Adrenal gland (tissue), 12 donors: Measurements from ENCODE around the gene XCR1. TPM values are rescaled to one million over a fixed set of nuclear protein-coding genes. Genes with fewer than 3 reads are reported as not detected.

Experiments
- DNase-seq, 7 donors: peaks; one replicate each; pipeline ENCODE4 v3.0.0-alpha.2; 2019 to 2020
- H3K27ac ChIP-seq, 5 donors: fragments of 200-600 bp; sonication (generic) in 4 of 5; 1 replicate in 3 of 5; 2 replicates in 2 of 5; pipeline versions ENCODE4 v1.5.1 to v1.8.0; 2016 to 2020; ENCODE audit warnings: mild to moderate bottlenecking in 1 of 5
- H3K27me3 ChIP-seq: fragments of 200-600 bp; 2 replicates; pipeline ENCODE4 v1.8.0; 2021
- H3K36me3 ChIP-seq, 2 donors: fragments of 200-600 bp; replicated peaks in 1 of 2; 1 replicate in 1 of 2; 2 replicates in 1 of 2; pipeline versions ENCODE4 v1.5.1 to v1.8.0; 2018 to 2022
- H3K4me1 ChIP-seq, 2 donors: fragments of 200-600 bp; replicated peaks in 1 of 2; 1 replicate in 1 of 2; 2 replicates in 1 of 2; pipeline versions ENCODE4 v1.5.1 to v1.8.0; 2018 to 2021
- H3K4me3 ChIP-seq, 4 donors: fragments of 200-600 bp; sonication (generic) in 3 of 4; one replicate each; pipeline ENCODE4 v1.5.1; 2016 to 2018
- H3K9me3 ChIP-seq, 3 donors: fragments of 200-600 bp; sonication (generic) in 1 of 3; replicated peaks in 1 of 3; 1 replicate in 2 of 3; 2 replicates in 1 of 3; pipeline versions ENCODE4 v1.5.1 to v1.8.0; 2016 to 2021
- POLR2A ChIP-seq, 2 donors: fragments of 450-650 bp; IDR thresholded peaks; one replicate each; pipeline ENCODE4 v1.6.1; 2017; ENCODE audit warnings: antibody characterized with exemption in 2 of 2, mild to moderate bottlenecking in 2 of 2, moderate library complexity in 1 of 2
- WGBS, 4 donors: extraction: QIAGEN DNeasy Blood & Tissue Kit in 2 of 4; methylation state at CpG; one replicate each; pipeline versions ENCODE4 v1.1.5 to v1.1.7; 2013 to 2017; 5-methylcytosine and 5-hydroxymethylcytosine counted together
- intact Hi-C, 2 donors: fragments of 100-400 bp; cut with DNase I; formaldehyde crosslinking; loops; one replicate each; pipeline versions ENCODE4 v1.14.1 to v1.15.0; 2022 to 2023
- polyA plus RNA-seq, 3 donors: library from polyadenylated mRNA; stranded (reverse); fragments of 200-250 nt in 2 of 3; fragments of 350-450 nt in 1 of 3; fragmentation: Illumina TruSeq in 1 of 3; extraction: RNeasy Lipid Tissue Mini Kit (QIAGEN cat#74804) in 1 of 3; gene quantifications; one replicate each; pipeline ENCODE4 v1.2.3, GENCODE V29; 2013 to 2014
- total RNA-seq, 9 donors: library from RNA; depleted of rRNA in 4 of 9; stranded (reverse); fragments of >200 nt in 4 of 9; fragments of 120-200 nt in 1 of 9; fragmentation: NEBNext Ultra II Directional in 1 of 9; extraction: Animal tissue kit (Norgen Biotek cat#: 25700) in 1 of 9; gene quantifications; one replicate each; pipeline versions ENCODE4 v1.1.0 to v1.2.4, GENCODE V29; 2013 to 2023
- TF ChIP-seq, protein P1 (sequence below), 6 experiments: fragments of 450-650 bp in 4 of 6; fragments of 200-600 bp in 2 of 6; sonication (generic) in 1 of 6; IDR thresholded peaks; 1 replicate in 5 of 6; 2 replicates in 1 of 6; pipeline versions ENCODE4 v1.5.1 to v1.8.0; 2016 to 2021; ENCODE audit warnings: antibody characterized with exemption in 6 of 6, mild to moderate bottlenecking in 2 of 6, moderate library complexity in 1 of 6
- donor health status: healthy with polysubstance abuse.
- donor health status: Bipolar disorder and iron deficiency.
- donor health status: DM: yes; HTN: yes; CAD: no.
- donor health status: DM: no; HTN: no; CAD: no.
- donor health status: DM: no; HTN: no; CAD: no.
- donor health status: DM: yes; HTN: yes; CAD: no.

The XCR1 gene
- total and polyA plus RNA-seq, 12 donors, result under 0.01 to 0.18 (median 0.13) TPM; not detected in 5

DNA sequence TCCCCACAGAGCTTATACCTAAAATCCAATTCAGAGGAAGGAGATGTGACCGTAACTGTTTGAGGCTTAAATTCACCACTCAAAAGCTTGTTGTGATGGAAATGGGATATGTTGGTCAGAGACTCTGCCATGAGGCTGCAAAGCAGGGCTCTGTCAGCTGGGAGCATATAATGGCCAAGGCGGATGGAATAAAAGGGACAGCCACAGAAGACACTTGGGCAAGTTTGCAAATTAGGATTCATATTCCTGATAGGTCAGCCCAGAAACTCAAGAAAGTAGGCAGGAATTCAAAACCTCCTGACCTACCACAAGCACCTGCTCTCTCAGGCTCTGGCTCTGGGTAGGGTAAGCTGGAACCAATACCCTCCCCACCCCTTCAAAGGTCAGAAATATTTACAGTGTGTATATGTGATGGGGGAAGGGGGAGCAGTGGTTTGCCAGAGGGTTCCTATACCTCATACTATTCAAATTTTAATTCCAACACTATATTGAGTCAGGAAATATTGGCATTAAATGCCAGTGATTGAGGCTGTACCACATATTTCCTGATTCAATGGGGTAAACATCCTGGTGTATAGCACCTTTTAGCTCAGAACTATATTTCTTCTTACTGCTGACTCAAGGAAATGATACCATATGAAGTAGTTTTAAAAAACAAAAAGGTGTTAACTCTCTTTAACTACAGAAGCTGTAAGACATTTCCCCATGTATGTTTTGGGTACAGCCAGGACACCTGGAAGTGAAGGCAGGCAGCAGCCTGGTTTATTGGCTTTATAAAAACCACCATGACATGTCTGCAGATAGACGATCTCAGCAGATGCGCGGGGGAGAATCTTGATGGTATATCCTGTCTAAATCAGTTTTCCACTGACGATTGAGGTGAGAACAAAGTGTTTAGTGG is 50.8 kb downstream of the XCR1 start:
- no peak for TF ChIP-seq POLR2A (IDR thresholded peaks at IDR 0.05)
- TF ChIP-seq, protein P1, sequence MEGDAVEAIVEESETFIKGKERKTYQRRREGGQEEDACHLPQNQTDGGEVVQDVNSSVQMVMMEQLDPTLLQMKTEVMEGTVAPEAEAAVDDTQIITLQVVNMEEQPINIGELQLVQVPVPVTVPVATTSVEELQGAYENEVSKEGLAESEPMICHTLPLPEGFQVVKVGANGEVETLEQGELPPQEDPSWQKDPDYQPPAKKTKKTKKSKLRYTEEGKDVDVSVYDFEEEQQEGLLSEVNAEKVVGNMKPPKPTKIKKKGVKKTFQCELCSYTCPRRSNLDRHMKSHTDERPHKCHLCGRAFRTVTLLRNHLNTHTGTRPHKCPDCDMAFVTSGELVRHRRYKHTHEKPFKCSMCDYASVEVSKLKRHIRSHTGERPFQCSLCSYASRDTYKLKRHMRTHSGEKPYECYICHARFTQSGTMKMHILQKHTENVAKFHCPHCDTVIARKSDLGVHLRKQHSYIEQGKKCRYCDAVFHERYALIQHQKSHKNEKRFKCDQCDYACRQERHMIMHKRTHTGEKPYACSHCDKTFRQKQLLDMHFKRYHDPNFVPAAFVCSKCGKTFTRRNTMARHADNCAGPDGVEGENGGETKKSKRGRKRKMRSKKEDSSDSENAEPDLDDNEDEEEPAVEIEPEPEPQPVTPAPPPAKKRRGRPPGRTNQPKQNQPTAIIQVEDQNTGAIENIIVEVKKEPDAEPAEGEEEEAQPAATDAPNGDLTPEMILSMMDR (IDR thresholded peaks at IDR 0.05), result no peak
- Histone ChIP-seq H3K36me3 (peaks cover 0 to 49% of the 10 kb centered on the region in 2 donors), H3K27ac (no peak overlapping the region), H3K4me1 (peaks cover 11 to 24% of the 10 kb centered on the region in 2 donors), H3K9me3 (no peaks in the 10 kb centered on the region), H3K27me3 (no peaks in the 10 kb centered on the region), H3K4me3 (no peak overlapping the region)
- DNase-seq, result no peak
- intact Hi-C loops, result no loop called here
- WGBS, 4 donors, result 82 to 92% (median 90%) methylated on average over 6 of the region's 6 CpGs

DNA sequence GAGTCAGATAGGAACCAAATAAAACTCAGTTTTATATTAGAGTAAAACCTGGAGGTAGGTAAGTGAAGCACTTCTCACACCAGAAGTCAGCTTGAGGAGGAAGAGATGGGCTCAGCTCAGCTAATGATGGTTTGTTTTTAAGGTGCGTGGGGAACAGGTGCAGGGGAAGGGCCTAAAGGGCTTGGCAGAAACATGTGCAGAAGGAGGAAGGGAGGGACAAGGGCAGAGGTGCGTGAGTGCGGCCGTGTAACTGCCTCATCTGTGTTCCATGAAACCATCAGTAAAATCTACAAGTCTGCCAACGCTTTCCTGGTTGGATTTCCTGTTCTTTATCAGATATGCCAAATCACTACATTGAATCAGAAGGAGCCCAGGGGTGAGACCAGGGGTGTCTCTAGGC is 51.6 kb downstream of the XCR1 start:
- H3K27ac ChIP-seq, result no peak overlapping the region
- H3K4me3 ChIP-seq, result no peak overlapping the region
- intact Hi-C loops, result no loop called here
- H3K9me3 ChIP-seq, result no peaks in the 10 kb centered on the region
- peaks cover 0 to 41% of the 10 kb centered on the region in 2 donors for H3K36me3 ChIP-seq
- TF ChIP-seq, protein P1 (IDR thresholded peaks at IDR 0.05), result no peak
- TF ChIP-seq POLR2A (IDR thresholded peaks at IDR 0.05), result no peak
- peaks cover 11 to 21% of the 10 kb centered on the region in 2 donors for H3K4me1 ChIP-seq
- no peaks in the 10 kb centered on the region for H3K27me3 ChIP-seq
- whole genome bisulfite sequencing, 4 donors, result 66 to 87% (median 78%) methylated on average over 5 of the region's 5 CpGs
- DNase-seq, result no peak

DNA sequence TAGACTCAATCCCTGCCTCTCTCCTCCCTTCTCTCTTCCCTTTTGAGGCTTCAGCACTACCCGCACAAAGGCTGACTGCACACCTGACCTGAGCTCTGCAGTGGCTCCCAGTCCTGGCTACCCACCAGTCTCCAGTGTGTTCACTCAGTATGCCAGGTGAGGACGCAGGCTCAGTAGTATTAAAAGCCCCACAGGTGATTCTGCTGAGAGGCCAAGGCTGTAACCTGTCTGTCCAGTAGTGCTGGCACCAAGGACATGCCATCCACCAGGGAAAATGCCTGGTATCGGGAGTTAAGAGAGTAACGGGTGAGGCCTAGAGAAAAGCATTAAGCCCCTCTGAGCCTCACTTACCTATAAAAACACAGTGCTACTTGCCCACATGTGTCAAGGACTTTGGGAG is 52.6 kb downstream of the XCR1 start:
- no peak overlapping the region for H3K4me3 ChIP-seq
- H3K36me3 ChIP-seq, result peaks cover 0 to 41% of the 10 kb centered on the region in 2 donors
- peaks cover 11 to 21% of the 10 kb centered on the region in 2 donors for H3K4me1 ChIP-seq
- no peak for DNase-seq
- WGBS, 4 donors, result 70 to 98% (median 80%) methylated on average over 4 of the region's 4 CpGs
- intact Hi-C loops, result no loop called here
- TF ChIP-seq, protein P1 (IDR thresholded peaks at IDR 0.05), result no peak
- TF ChIP-seq POLR2A (IDR thresholded peaks at IDR 0.05), result no peak
- no peaks in the 10 kb centered on the region for H3K9me3 ChIP-seq
- no peak overlapping the region for H3K27ac ChIP-seq
- H3K27me3 ChIP-seq, result no peaks in the 10 kb centered on the region

DNA sequence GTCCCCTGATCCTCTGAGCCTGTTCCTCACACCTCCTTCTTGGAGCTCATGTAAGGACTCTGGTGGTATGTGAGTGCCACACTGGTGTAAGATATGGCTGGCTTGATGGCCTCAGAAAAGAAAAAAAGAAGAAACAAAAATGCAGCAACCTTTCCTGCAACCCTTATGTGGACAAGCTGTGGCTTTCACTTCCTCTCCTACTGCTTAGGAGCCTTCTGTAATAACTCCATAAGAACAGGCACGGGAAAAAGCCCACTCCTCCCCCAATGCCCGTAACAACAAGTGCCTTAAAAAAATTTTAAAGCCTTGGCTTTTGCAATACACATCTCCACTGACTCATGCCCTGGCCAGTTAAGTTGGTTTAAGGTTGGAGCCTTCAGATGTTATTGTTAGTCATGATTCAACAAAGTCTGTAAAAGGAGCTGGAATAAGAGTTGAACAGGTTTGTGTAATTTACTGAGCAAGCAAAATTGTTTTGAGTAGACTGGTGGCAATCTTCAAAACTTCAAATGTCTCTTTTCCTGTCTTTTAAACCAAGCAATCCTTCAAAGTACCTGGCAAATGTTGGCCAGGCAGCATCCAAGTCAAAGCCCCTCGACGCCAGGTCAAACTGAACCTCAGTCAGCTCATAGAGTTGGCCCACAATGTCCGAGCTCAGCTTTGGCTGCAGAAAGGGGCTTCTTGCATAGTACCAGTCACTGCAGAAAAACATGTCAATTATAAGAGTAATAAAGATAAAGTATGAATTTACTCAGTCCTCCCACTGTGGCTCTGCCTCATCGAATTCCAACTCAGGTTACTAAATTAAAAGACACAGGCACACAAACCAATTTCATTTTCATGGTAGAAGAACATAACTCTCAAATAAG is 54.5 kb downstream of the XCR1 start:
- peak overlapping the region in 4 of 5 donors; percentile 20 to 75 (median 52) for H3K27ac ChIP-seq
- DNase-seq, result peak; percentile 33 to 73 (median 61)
- H3K9me3 ChIP-seq, result no peaks in the 10 kb centered on the region
- no peaks in the 10 kb centered on the region for H3K27me3 ChIP-seq
- 63 to 73% (median 67%) methylated on average over 6 of the region's 6 CpGs for WGBS, 4 donors
- no peak overlapping the region for H3K4me3 ChIP-seq
- H3K36me3 ChIP-seq, result peaks cover 0 to 46% of the 10 kb centered on the region in 2 donors
- H3K4me1 ChIP-seq, result peaks cover 11 to 21% of the 10 kb centered on the region in 2 donors
- intact Hi-C loops, result no loop called here
- TF ChIP-seq POLR2A (IDR thresholded peaks at IDR 0.05), result no peak
- TF ChIP-seq, protein P1 (IDR thresholded peaks at IDR 0.05), result no peak
